HCT116 (cell line): ENCODE results near the gene BNC2.

ENCODE experiments used
- EZH2 ChIP-seq: fragments of 200-600 bp; sonication (generic); IDR thresholded peaks from 2 replicates; pipeline ENCODE4 v1.6.1; 2017; ENCODE audit warnings: antibody characterized with exemption, mixed run types
- EZH2phosphoT487 ChIP-seq: fragments of 200-600 bp; IDR thresholded peaks from 2 replicates; pipeline ENCODE4 v1.6.1; 2018; ENCODE audit warnings: antibody characterized with exemption, borderline replicate concordance
- MAX ChIP-seq: IDR thresholded peaks from 2 replicates; pipeline ENCODE4 v1.6.1; 2012
- POLR2A ChIP-seq: IDR thresholded peaks from 2 replicates; pipeline ENCODE4 v1.7.0; 2011; ENCODE audit warnings: borderline replicate concordance; ENCODE audit not compliant: insufficient read depth, insufficient read length; ENCODE audit errors: extremely low read depth
- POLR2AphosphoS5 ChIP-seq: IDR thresholded peaks from 2 replicates; pipeline ENCODE4 v1.6.1; 2011; ENCODE audit warnings: mild to moderate bottlenecking, low read depth, low read length, moderate library complexity
- REST ChIP-seq: IDR thresholded peaks from 2 replicates; pipeline ENCODE4 v1.6.1; 2012; ENCODE audit warnings: low read depth
- SP1 ChIP-seq: IDR thresholded peaks from 2 replicates; pipeline ENCODE4 v1.6.1; 2012; ENCODE audit warnings: low read depth
- TCF7L2 ChIP-seq: IDR thresholded peaks from 2 replicates; pipeline ENCODE4 v1.7.0; 2011; ENCODE audit warnings: borderline replicate concordance, inconsistent platforms; ENCODE audit not compliant: insufficient read depth, insufficient read length; ENCODE audit errors: extremely low read depth
- TF ChIP-seq, protein P1 (sequence below), 3 experiments: fragments of 200-600 bp in 1 of 3; sonication (generic) in 1 of 3; IDR thresholded peaks in 2 of 3; conservative IDR thresholded peaks in 1 of 3; 2 replicates each; pipeline ENCODE4 v1.5.1; 2012 to 2017; ENCODE audit warnings: low read depth in 2 of 3, low read length in 2 of 3, antibody characterized with exemption in 1 of 3, borderline replicate concordance in 1 of 3, control low read depth in 1 of 3, mild to moderate bottlenecking in 1 of 3, mixed read lengths in 1 of 3, mixed run types in 1 of 3, moderate library complexity in 1 of 3; ENCODE audit not compliant: insufficient read depth in 1 of 3

DNA sequence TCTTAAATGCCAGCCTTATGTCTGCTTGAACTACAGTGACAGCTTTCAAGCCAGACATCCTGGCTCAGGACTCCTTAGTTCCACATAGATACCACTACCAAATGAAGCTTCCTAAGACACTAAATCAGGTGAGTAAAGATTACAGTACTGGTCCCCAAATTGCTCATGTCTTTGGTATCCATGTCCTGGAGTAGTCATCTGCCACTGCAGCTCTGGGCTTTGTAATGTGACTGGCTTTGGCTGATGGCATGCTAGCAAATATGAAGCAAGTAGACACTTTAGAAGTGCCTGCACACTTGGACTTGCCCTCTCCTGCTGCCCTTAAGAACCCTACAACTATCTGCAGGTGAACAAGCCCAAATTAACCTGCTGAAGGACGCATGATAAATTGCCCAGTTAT is 334.9 kb downstream of the BNC2 start:
- TF ChIP-seq EZH2phosphoT487 (no peak), SP1 (no peak), POLR2A (no peak), MAX (no peak), EZH2 (no peak), POLR2AphosphoS5 (no peak), REST (no peak), TCF7L2 (no peak)
- TF ChIP-seq, protein P1, sequence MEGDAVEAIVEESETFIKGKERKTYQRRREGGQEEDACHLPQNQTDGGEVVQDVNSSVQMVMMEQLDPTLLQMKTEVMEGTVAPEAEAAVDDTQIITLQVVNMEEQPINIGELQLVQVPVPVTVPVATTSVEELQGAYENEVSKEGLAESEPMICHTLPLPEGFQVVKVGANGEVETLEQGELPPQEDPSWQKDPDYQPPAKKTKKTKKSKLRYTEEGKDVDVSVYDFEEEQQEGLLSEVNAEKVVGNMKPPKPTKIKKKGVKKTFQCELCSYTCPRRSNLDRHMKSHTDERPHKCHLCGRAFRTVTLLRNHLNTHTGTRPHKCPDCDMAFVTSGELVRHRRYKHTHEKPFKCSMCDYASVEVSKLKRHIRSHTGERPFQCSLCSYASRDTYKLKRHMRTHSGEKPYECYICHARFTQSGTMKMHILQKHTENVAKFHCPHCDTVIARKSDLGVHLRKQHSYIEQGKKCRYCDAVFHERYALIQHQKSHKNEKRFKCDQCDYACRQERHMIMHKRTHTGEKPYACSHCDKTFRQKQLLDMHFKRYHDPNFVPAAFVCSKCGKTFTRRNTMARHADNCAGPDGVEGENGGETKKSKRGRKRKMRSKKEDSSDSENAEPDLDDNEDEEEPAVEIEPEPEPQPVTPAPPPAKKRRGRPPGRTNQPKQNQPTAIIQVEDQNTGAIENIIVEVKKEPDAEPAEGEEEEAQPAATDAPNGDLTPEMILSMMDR (IDR thresholded peaks at IDR 0.05 in 2 of 3, conservative IDR thresholded peaks at IDR 0.05 in 1 of 3; ENCODE audit: borderline replicate concordance in 1 of 3, insufficient read depth in 1 of 3, low read depth in 2 of 3, low read length in 2 of 3): no peak
